ENCODE measurements around the gene LRP2.

The LRP2 gene

GRCh38 chr2:169104848-169105247, 257.5 kb downstream of the LRP2 start:
- H3K9me3 ChIP-seq (ENCODE audit: control insufficient read depth, low read length), result no peaks in the 10 kb centered on the region
- H3K4ac ChIP-seq (ENCODE audit: low read depth in 1 of 2, low read length in 2 of 2), result no peak overlapping the region
- H3K36me3 ChIP-seq (ENCODE audit: control insufficient read depth in 1 of 2, insufficient read depth in 2 of 2, low read depth in 1 of 2, low read length in 2 of 2), result no peaks in the 10 kb centered on the region
- no peak overlapping the region for H2BK15ac ChIP-seq (ENCODE audit: low read depth, poor library complexity, severe bottlenecking)
- H3K27ac ChIP-seq (ENCODE audit: low read length, poor library complexity, severe bottlenecking), result no peak overlapping the region
- H3K18ac ChIP-seq (ENCODE audit: low read depth in 1 of 2, low read length in 2 of 2), result no peak overlapping the region
- no peak overlapping the region for H3K4me2 ChIP-seq (ENCODE audit: low read length, poor library complexity, severe bottlenecking)
- no peak overlapping the region for H4K91ac ChIP-seq (ENCODE audit: low read length)
- H3K79me1 ChIP-seq (replicated peaks; ENCODE audit: low read length, poor library complexity, severe bottlenecking), result no peaks in the 10 kb centered on the region
- no peak overlapping the region for H3K9ac ChIP-seq (ENCODE audit: low read length)
- H3K27me3 ChIP-seq (ENCODE audit: control insufficient read depth in 1 of 2, insufficient read depth in 1 of 2, low read length in 2 of 2), result peaks cover 19 to 47% of the 10 kb centered on the region in 2 experiments
- no peak overlapping the region for H2AK5ac ChIP-seq (ENCODE audit: low read length, severe bottlenecking)
- no peak for DNase-seq
- no peak overlapping the region for H2AFZ ChIP-seq (ENCODE audit: low read depth, low read length)
- no peaks in the 10 kb centered on the region for H3K4me1 ChIP-seq (ENCODE audit: control insufficient read depth, insufficient read depth, low read depth, low read length)
- H2BK12ac ChIP-seq (ENCODE audit: low read length in 2 of 2), result no peak overlapping the region
- 100% methylated on average over 1 of the region's 1 CpG for WGBS
- no peak overlapping the region for H3K14ac ChIP-seq (ENCODE audit: low read length in 2 of 2)
- H2BK120ac ChIP-seq (ENCODE audit: low read depth, low read length), result no peak overlapping the region
- no peak overlapping the region for H3K23ac ChIP-seq (ENCODE audit: low read length in 2 of 2)
- no peak overlapping the region for H3K4me3 ChIP-seq (ENCODE audit: insufficient read depth in 1 of 2, low read depth in 1 of 2, low read length in 2 of 2)
- H4K8ac ChIP-seq (ENCODE audit: low read length), result no peak overlapping the region
- H2BK5ac ChIP-seq (ENCODE audit: low read depth, low read length, poor library complexity, severe bottlenecking), result no peak overlapping the region

- peak overlapping the region in 1 of 2 experiments; percentile 54 for H3K4me3 ChIP-seq (ENCODE audit: insufficient read depth in 1 of 2, low read depth in 1 of 2, low read length in 2 of 2)
- H2BK15ac ChIP-seq (ENCODE audit: low read depth, poor library complexity, severe bottlenecking), result no peak overlapping the region
- H3K27me3 ChIP-seq (ENCODE audit: control insufficient read depth in 1 of 2, insufficient read depth in 1 of 2, low read length in 2 of 2), result peaks cover 4 to 22% of the 10 kb centered on the region in 2 experiments
- no peak overlapping the region for H3K4ac ChIP-seq (ENCODE audit: low read depth in 1 of 2, low read length in 2 of 2)
- no peaks in the 10 kb centered on the region for H3K36me3 ChIP-seq (ENCODE audit: control insufficient read depth in 1 of 2, insufficient read depth in 2 of 2, low read depth in 1 of 2, low read length in 2 of 2)
- H3K4me1 ChIP-seq (ENCODE audit: control insufficient read depth, insufficient read depth, low read depth, low read length), result peaks cover 1% of the 10 kb centered on the region
- no peaks in the 10 kb centered on the region for H3K79me1 ChIP-seq (replicated peaks; ENCODE audit: low read length, poor library complexity, severe bottlenecking)
- no peak overlapping the region for H4K91ac ChIP-seq (ENCODE audit: low read length)
- H3K9me3 ChIP-seq (ENCODE audit: control insufficient read depth, low read length), result no peaks in the 10 kb centered on the region
- peak; percentile 79 for DNase-seq
- H2AFZ ChIP-seq (ENCODE audit: low read depth, low read length), result no peak overlapping the region
- H3K27ac ChIP-seq (ENCODE audit: low read length, poor library complexity, severe bottlenecking), result no peak overlapping the region
- no peak overlapping the region for H3K9ac ChIP-seq (ENCODE audit: low read length)
- H3K4me2 ChIP-seq (ENCODE audit: low read length, poor library complexity, severe bottlenecking), result no peak overlapping the region
- H2BK12ac ChIP-seq (ENCODE audit: low read length in 2 of 2), result no peak overlapping the region
- H3K14ac ChIP-seq (ENCODE audit: low read length in 2 of 2), result no peak overlapping the region
- WGBS, result 44% methylated on average over 4 of the region's 5 CpGs
- no peak overlapping the region for H2AK5ac ChIP-seq (ENCODE audit: low read length, severe bottlenecking)
- H3K23ac ChIP-seq (ENCODE audit: low read length in 2 of 2), result no peak overlapping the region
- no peak overlapping the region for H2BK5ac ChIP-seq (ENCODE audit: low read depth, low read length, poor library complexity, severe bottlenecking)
- no peak overlapping the region for H4K8ac ChIP-seq (ENCODE audit: low read length)
- no peak overlapping the region for H3K18ac ChIP-seq (ENCODE audit: low read depth in 1 of 2, low read length in 2 of 2)
- no peak overlapping the region for H2BK120ac ChIP-seq (ENCODE audit: low read depth, low read length)
Observed at GRCh38 chr2:169095621-169096105, 266.7 kb downstream of the LRP2 start.

- WGBS, result no CpG with 5 or more reads among the region's 1 CpG
- Histone ChIP-seq H2BK120ac (ENCODE audit: low read depth, low read length) (no peak overlapping the region), H3K27me3 (ENCODE audit: control insufficient read depth in 1 of 2, insufficient read depth in 1 of 2, low read length in 2 of 2) (peaks cover 4 to 17% of the 10 kb centered on the region in 2 experiments), H3K4me1 (ENCODE audit: control insufficient read depth, insufficient read depth, low read depth, low read length) (peaks cover 1% of the 10 kb centered on the region), H2BK5ac (ENCODE audit: low read depth, low read length, poor library complexity, severe bottlenecking) (no peak overlapping the region), H3K4me2 (ENCODE audit: low read length, poor library complexity, severe bottlenecking) (no peak overlapping the region), H3K27ac (ENCODE audit: low read length, poor library complexity, severe bottlenecking) (no peak overlapping the region), H3K18ac (ENCODE audit: low read depth in 1 of 2, low read length in 2 of 2) (no peak overlapping the region), H4K8ac (ENCODE audit: low read length) (no peak overlapping the region), H2AFZ (ENCODE audit: low read depth, low read length) (no peak overlapping the region), H3K9ac (ENCODE audit: low read length) (no peak overlapping the region), H3K79me1 (replicated peaks; ENCODE audit: low read length, poor library complexity, severe bottlenecking) (no peaks in the 10 kb centered on the region), H3K36me3 (ENCODE audit: control insufficient read depth in 1 of 2, insufficient read depth in 2 of 2, low read depth in 1 of 2, low read length in 2 of 2) (no peaks in the 10 kb centered on the region), H3K14ac (ENCODE audit: low read length in 2 of 2) (no peak overlapping the region), H3K4ac (ENCODE audit: low read depth in 1 of 2, low read length in 2 of 2) (no peak overlapping the region), H3K23ac (ENCODE audit: low read length in 2 of 2) (no peak overlapping the region), H2BK15ac (ENCODE audit: low read depth, poor library complexity, severe bottlenecking) (no peak overlapping the region), H3K4me3 (ENCODE audit: insufficient read depth in 1 of 2, low read depth in 1 of 2, low read length in 2 of 2) (no peak overlapping the region), H2BK12ac (ENCODE audit: low read length in 2 of 2) (no peak overlapping the region), H3K9me3 (ENCODE audit: control insufficient read depth, low read length) (no peaks in the 10 kb centered on the region), H2AK5ac (ENCODE audit: low read length, severe bottlenecking) (no peak overlapping the region), H4K91ac (ENCODE audit: low read length) (no peak overlapping the region)
- DNase-seq, result no peak
Observed at GRCh38 chr2:169094676-169095075, 267.7 kb downstream of the LRP2 start.

- no peak overlapping the region for H2BK15ac ChIP-seq (ENCODE audit: low read depth, poor library complexity, severe bottlenecking)
- no peak overlapping the region for H2BK5ac ChIP-seq (ENCODE audit: low read depth, low read length, poor library complexity, severe bottlenecking)
- H3K27me3 ChIP-seq (ENCODE audit: control insufficient read depth in 1 of 2, insufficient read depth in 1 of 2, low read length in 2 of 2), result peaks cover 8 to 12% of the 10 kb centered on the region in 2 experiments
- H3K9me3 ChIP-seq (ENCODE audit: control insufficient read depth, low read length), result no peaks in the 10 kb centered on the region
- no peaks in the 10 kb centered on the region for H3K79me1 ChIP-seq (replicated peaks; ENCODE audit: low read length, poor library complexity, severe bottlenecking)
- no peak overlapping the region for H3K18ac ChIP-seq (ENCODE audit: low read depth in 1 of 2, low read length in 2 of 2)
- H3K4me2 ChIP-seq (ENCODE audit: low read length, poor library complexity, severe bottlenecking), result no peak overlapping the region
- no peaks in the 10 kb centered on the region for H3K36me3 ChIP-seq (ENCODE audit: control insufficient read depth in 1 of 2, insufficient read depth in 2 of 2, low read depth in 1 of 2, low read length in 2 of 2)
- no peak overlapping the region for H2AK5ac ChIP-seq (ENCODE audit: low read length, severe bottlenecking)
- H3K9ac ChIP-seq (ENCODE audit: low read length), result no peak overlapping the region
- H2BK12ac ChIP-seq (ENCODE audit: low read length in 2 of 2), result no peak overlapping the region
- no peak overlapping the region for H3K4ac ChIP-seq (ENCODE audit: low read depth in 1 of 2, low read length in 2 of 2)
- no peak overlapping the region for H4K8ac ChIP-seq (ENCODE audit: low read length)
- no peak overlapping the region for H4K91ac ChIP-seq (ENCODE audit: low read length)
- H3K14ac ChIP-seq (ENCODE audit: low read length in 2 of 2), result no peak overlapping the region
- no peak overlapping the region for H3K4me3 ChIP-seq (ENCODE audit: insufficient read depth in 1 of 2, low read depth in 1 of 2, low read length in 2 of 2)
- no peak overlapping the region for H2AFZ ChIP-seq (ENCODE audit: low read depth, low read length)
- H3K4me1 ChIP-seq (ENCODE audit: control insufficient read depth, insufficient read depth, low read depth, low read length), result peaks cover 1% of the 10 kb centered on the region
- H2BK120ac ChIP-seq (ENCODE audit: low read depth, low read length), result no peak overlapping the region
- no peak for DNase-seq
- WGBS, result 100% methylated on average over 2 of the region's 2 CpGs
- H3K27ac ChIP-seq (ENCODE audit: low read length, poor library complexity, severe bottlenecking), result no peak overlapping the region
- H3K23ac ChIP-seq (ENCODE audit: low read length in 2 of 2), result no peak overlapping the region
Observed at GRCh38 chr2:169093535-169093934, 268.8 kb downstream of the LRP2 start.
